T-cell (primary cell): ENCODE measurements around the gene PLCB4. TPM values are rescaled to one million over a fixed set of nuclear protein-coding genes. Genes with fewer than 3 reads are reported as not detected.
A peak's percentile ranks its signal among the peaks of the same experiment; 100 is the strongest.

ENCODE experiments used
- ATAC-seq, 4 experiments: fragments of 200-7000 bp in 3 of 4; fragments of 150-1000 bp in 1 of 4; cut with Tn5 transposase; replicated peaks in 1 of 4; 1 replicate in 3 of 4; 2 replicates in 1 of 4; pipeline ENCODE4 v1.10.0; 2021; ENCODE audit warnings: moderate library complexity in 3 of 4, mild to moderate bottlenecking in 2 of 4, moderate number of reproducible peaks in 1 of 4
- CTCF ChIA-PET, 2 donors: fragments of 300-600 bp; sonication (Branson Sonifier 250); formaldehyde crosslinking; loops; one replicate each; lab custom pipeline; 2022; ENCODE audit warnings: antibody characterized with exemption in 2 of 2; lab: Charles Lee
- POLR2A ChIA-PET, 2 donors: fragments of 300-600 bp; sonication (Branson Sonifier 250); formaldehyde crosslinking; loops; one replicate each; lab custom pipeline; 2022; ENCODE audit warnings: antibody characterized with exemption in 2 of 2; lab: Charles Lee
- DNase-seq, 35 experiments: peaks; one replicate each; pipeline versions ENCODE4 v3.0.0 to v3.0.0-alpha.2; 2013 to 2023
- H3K27ac ChIP-seq: one replicate; pipeline ENCODE4 v1.5.1; 2013; ENCODE audit warnings: low read length
- H3K27me3 ChIP-seq, 2 experiments: replicated peaks in 1 of 2; 1 replicate in 1 of 2; 2 replicates in 1 of 2; pipeline versions ENCODE4 v1.6.1 to v1.7.0; 2013; ENCODE audit warnings: low read length in 1 of 2, mixed read lengths in 1 of 2; ENCODE audit not compliant: control insufficient read depth in 2 of 2, insufficient read depth in 2 of 2; ENCODE audit errors: extremely low read depth in 1 of 2
- H3K36me3 ChIP-seq, 2 donors: 1 replicate in 1 of 2; 2 replicates in 1 of 2; pipeline versions ENCODE4 v1.6.1 to v1.7.0; 2013; ENCODE audit warnings: low read length in 1 of 2; ENCODE audit not compliant: control insufficient read depth in 2 of 2, insufficient read depth in 1 of 2; ENCODE audit errors: extremely low read depth in 1 of 2
- H3K4me1 ChIP-seq, 2 experiments: 1 replicate in 1 of 2; 2 replicates in 1 of 2; pipeline versions ENCODE4 v1.6.1 to v1.7.0; 2013; ENCODE audit warnings: low read length in 2 of 2, mixed read lengths in 1 of 2; ENCODE audit not compliant: insufficient read depth in 2 of 2, control insufficient read depth in 1 of 2; ENCODE audit errors: extremely low read depth in 1 of 2
- H3K4me3 ChIP-seq, 2 donors: 1 replicate in 1 of 2; 2 replicates in 1 of 2; pipeline versions ENCODE4 v1.5.1 to v1.7.0; 2013; ENCODE audit warnings: mild to moderate bottlenecking in 2 of 2, low read length in 1 of 2, moderate library complexity in 1 of 2; ENCODE audit not compliant: control insufficient read depth in 1 of 2; ENCODE audit errors: extremely low read depth in 1 of 2
- H3K9me3 ChIP-seq: 2 replicates; pipeline ENCODE4 v1.7.0; 2013
- H3K27ac Mint-ChIP-seq, 2 donors: one replicate each; pipeline ENCODE4 v1.8.0; 2020 to 2021; ENCODE audit warnings: mild to moderate bottlenecking in 2 of 2, mixed read lengths in 2 of 2
- H3K27me3 Mint-ChIP-seq, 2 donors: one replicate each; pipeline ENCODE4 v1.8.0; 2021 to 2022; ENCODE audit warnings: mixed read lengths in 2 of 2
- H3K36me3 Mint-ChIP-seq: one replicate; pipeline ENCODE4 v1.8.0; 2021; ENCODE audit warnings: mixed read lengths
- H3K4me1 Mint-ChIP-seq, 3 donors: one replicate each; pipeline ENCODE4 v1.8.0; 2020 to 2022; ENCODE audit warnings: mixed read lengths in 3 of 3, mild to moderate bottlenecking in 1 of 3
- H3K4me3 Mint-ChIP-seq, 3 donors: one replicate each; pipeline ENCODE4 v1.8.0; 2020 to 2022; ENCODE audit warnings: mild to moderate bottlenecking in 3 of 3, mixed read lengths in 3 of 3, moderate library complexity in 3 of 3
- H3K9me3 Mint-ChIP-seq, 3 donors: one replicate each; pipeline ENCODE4 v1.8.0; 2020 to 2022; ENCODE audit warnings: mixed read lengths in 3 of 3
- WGBS: methylation state at CpG from one replicate; pipeline ENCODE4 v1.1.5; 2013; ENCODE audit warnings: missing lambda C conversion rate; ENCODE audit not compliant: insufficient coverage; 5-methylcytosine and 5-hydroxymethylcytosine counted together
- total RNA-seq, 35 experiments: library from RNA in 6 of 35; stranded (reverse) in 6 of 35; fragments of 120-200 nt in 1 of 35; gene quantifications; one replicate each; pipeline versions ENCODE4 v1.2.1 to v1.2.4 and lab custom pipeline; 2013 to 2026

PLCB4 gene
- total RNA-seq, 5 donors from 2014 or later (not counting 1 experiment from before 2014, with no cell fraction given): 0.06 to 0.07 TPM; not detected in 3

DNA sequence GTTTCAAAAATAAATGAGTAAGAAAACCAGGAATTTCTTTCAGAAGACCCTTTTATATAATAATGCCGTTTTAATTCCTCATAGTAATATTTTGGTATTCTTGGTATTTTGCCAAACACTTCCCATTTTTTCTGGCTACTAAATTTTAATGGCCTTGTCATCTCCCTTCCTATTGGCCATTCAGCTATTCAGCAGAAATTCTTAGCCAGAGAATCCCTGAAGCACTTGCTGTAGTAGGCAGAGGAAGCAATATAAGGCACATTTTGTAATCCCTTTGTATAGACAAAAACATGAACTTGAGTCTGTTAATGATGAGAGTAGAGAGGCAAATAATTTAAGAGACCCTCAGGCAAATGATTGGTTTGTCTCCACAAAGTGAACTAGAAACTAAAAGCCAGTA, 327.1 kb downstream of the PLCB4 start:
- Histone ChIP-seq H3K27ac (no peak overlapping the region), H3K9me3 (no peaks in the 10 kb centered on the region), H3K4me3 (no peak overlapping the region), H3K4me1 (no peaks in the 10 kb centered on the region), H3K36me3 (no peaks in the 10 kb centered on the region), H3K27me3 (no peaks in the 10 kb centered on the region)
- no CpG with 5 or more reads among the region's 1 CpG for WGBS
- no peak overlapping the region for H3K27ac Mint-ChIP-seq
- H3K4me3 Mint-ChIP-seq: no peak overlapping the region
- ChIA-PET POLR2A (no interaction called here), CTCF (no interaction called here)
- H3K4me1 Mint-ChIP-seq: peaks cover 0 to 9% (median 0%) of the 10 kb centered on the region in 3 donors
- no peak for DNase-seq
- ATAC-seq: no peak
- H3K27me3 Mint-ChIP-seq: no peaks in the 10 kb centered on the region
- H3K36me3 Mint-ChIP-seq: no peaks in the 10 kb centered on the region
- no peaks in the 10 kb centered on the region for H3K9me3 Mint-ChIP-seq

DNA sequence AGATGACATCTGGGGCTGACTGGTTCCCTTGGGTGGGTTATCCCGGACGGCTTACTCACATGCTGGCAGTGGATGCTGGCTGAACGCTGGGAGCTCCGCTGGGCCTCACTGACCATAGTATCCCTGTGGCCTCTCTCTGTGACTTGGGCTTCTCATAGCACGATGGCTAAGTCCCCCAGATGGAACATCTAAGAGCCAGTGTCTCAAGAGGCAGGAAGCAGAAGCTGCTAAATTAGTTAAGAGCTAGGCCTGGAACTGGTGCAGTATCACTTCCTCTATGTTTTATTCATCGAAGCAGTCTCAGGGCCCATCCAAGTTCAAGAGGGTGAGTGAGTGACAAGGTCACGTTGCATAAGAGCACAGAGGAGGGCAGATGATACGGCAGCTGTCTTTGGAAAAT, 329.0 kb downstream of the PLCB4 start:
- 68% methylated on average over 7 of the region's 8 CpGs for WGBS
- Histone ChIP-seq H3K27ac (no peak overlapping the region), H3K4me3 (no peak overlapping the region), H3K36me3 (no peaks in the 10 kb centered on the region), H3K9me3 (no peaks in the 10 kb centered on the region), H3K4me1 (no peaks in the 10 kb centered on the region), H3K27me3 (no peaks in the 10 kb centered on the region)
- ChIA-PET CTCF (interaction anchor here in 1 of 2 donors (0.5 kb wide), 1 partner anchor 10 kb away, joined by 3 read pairs; no protein-coding TSS in a partner anchor), POLR2A (no interaction called here)
- Mint-ChIP-seq H3K27me3 (no peaks in the 10 kb centered on the region), H3K4me1 (peaks cover 0 to 1% (median 0%) of the 10 kb centered on the region in 3 donors), H3K27ac (no peak overlapping the region), H3K4me3 (no peak overlapping the region), H3K9me3 (no peaks in the 10 kb centered on the region), H3K36me3 (no peaks in the 10 kb centered on the region)
- peak in 1 of 35 experiments; percentile 15 for DNase-seq
- no peak for ATAC-seq

DNA sequence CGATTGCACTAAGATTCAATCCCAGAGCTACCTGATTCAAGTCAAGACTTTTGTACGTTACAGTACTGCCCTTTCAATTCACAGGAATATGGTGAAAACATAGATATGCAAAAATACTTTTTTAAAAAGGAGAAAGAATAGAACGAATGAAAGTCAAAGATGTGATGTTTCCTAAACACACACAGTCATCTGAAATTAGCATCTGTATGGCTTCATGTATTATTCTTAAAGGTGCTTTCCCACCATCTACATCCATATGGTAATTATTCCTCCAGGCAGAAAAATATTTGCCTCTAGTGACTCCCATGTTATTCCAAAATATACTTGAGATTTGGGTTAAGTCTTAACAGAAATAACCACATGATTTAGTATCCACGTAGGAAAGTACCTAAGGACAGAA, 330.0 kb downstream of the PLCB4 start:
- no peaks in the 10 kb centered on the region for H3K9me3 ChIP-seq
- H3K4me1 ChIP-seq: no peaks in the 10 kb centered on the region
- Mint-ChIP-seq H3K27ac (no peak overlapping the region), H3K27me3 (no peaks in the 10 kb centered on the region), H3K4me3 (no peak overlapping the region), H3K9me3 (no peaks in the 10 kb centered on the region), H3K4me1 (no peaks in the 10 kb centered on the region), H3K36me3 (no peaks in the 10 kb centered on the region)
- no peaks in the 10 kb centered on the region for H3K36me3 ChIP-seq
- WGBS: no CpG with 5 or more reads among the region's 4 CpGs
- ChIA-PET POLR2A (no interaction called here), CTCF (interaction anchor here in 1 of 2 donors (0.8 kb wide), 1 partner anchor 8 kb away, joined by 3 read pairs; no protein-coding TSS in a partner anchor)
- no peak overlapping the region for H3K27ac ChIP-seq
- ATAC-seq (no peak), DNase-seq (no peak)
- H3K27me3 ChIP-seq: no peaks in the 10 kb centered on the region
- no peak overlapping the region for H3K4me3 ChIP-seq

DNA sequence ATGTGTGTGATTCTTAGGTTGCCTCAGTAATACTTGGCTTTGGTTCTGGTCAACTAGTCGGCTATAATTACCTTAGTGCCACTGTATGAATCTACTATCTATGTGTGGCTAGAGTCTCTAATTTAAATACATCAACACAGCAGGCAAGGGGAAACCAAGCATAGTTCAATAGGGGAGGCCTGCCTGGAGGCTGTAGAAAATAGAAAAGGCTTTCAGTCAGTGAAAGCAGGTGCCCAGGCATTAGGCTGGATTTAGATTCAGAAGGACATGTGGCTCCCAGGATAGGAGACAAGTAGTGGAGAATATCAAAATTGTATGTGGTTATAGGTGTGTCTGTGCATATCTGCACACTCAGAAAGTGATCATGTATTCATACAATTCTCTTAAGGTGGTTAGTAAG, 330.4 kb downstream of the PLCB4 start:
- POLR2A ChIA-PET: no interaction called here
- Mint-ChIP-seq H3K27me3 (no peaks in the 10 kb centered on the region), H3K4me3 (no peak overlapping the region), H3K4me1 (no peaks in the 10 kb centered on the region), H3K27ac (no peak overlapping the region), H3K36me3 (no peaks in the 10 kb centered on the region), H3K9me3 (no peaks in the 10 kb centered on the region)
- Histone ChIP-seq H3K4me1 (no peaks in the 10 kb centered on the region), H3K27me3 (no peaks in the 10 kb centered on the region), H3K36me3 (no peaks in the 10 kb centered on the region), H3K9me3 (no peaks in the 10 kb centered on the region), H3K4me3 (no peak overlapping the region), H3K27ac (no peak overlapping the region)
- CTCF ChIA-PET: no interaction called here
- no peak for DNase-seq
- no CpG with 5 or more reads among the region's 1 CpG for whole genome bisulfite sequencing
- no peak for ATAC-seq

DNA sequence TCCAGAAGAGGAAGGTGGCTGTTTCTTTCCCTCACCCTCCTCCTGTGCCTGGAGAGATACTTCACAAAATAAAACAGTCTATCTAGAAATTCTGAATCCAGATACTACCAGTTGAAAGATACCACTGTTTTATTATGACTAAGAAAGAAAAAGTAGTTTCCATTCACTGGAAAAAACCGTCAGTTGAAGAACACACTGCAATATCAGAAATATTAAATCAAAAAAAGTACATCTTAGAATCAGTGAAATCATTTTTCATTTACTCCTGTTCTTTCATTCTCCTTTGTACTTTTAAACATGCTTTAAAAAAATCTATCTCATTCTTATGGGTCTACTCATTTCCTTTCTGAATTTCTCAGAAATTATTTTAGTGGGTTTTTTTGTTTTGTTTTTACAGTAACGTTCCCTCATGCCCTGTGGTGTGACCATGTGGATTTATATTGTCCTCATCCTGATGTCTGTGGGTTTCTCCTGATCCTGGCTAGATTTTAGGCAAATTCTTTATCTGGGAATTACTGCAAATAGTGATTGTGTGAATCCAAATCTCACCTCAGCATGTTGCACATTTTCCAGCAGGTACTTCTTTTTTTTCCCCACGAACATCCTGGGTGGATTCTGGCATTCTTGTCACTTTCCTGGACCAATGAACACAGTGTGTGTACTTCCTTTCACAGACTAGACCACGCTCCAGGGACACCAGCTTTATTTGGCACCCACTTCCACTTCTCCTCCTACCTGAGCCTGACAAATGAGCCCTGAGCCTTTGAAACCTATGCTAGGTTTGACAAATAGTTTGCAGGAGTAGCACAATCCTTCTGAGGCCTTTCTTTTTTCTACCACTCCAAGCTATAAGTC, 331.5 kb downstream of the PLCB4 start:
- ATAC-seq (no peak), DNase-seq (no peak)
- ChIA-PET CTCF (interaction anchor here in 1 of 2 donors (0.6 kb wide), 1 partner anchor 831 kb away, joined by 6 read pairs; no protein-coding TSS in a partner anchor), POLR2A (no interaction called here)
- Histone ChIP-seq H3K36me3 (no peaks in the 10 kb centered on the region), H3K4me1 (no peaks in the 10 kb centered on the region), H3K4me3 (no peak overlapping the region), H3K27me3 (no peaks in the 10 kb centered on the region), H3K9me3 (no peaks in the 10 kb centered on the region), H3K27ac (no peak overlapping the region)
- Mint-ChIP-seq H3K9me3 (no peaks in the 10 kb centered on the region), H3K4me1 (no peaks in the 10 kb centered on the region), H3K4me3 (no peak overlapping the region), H3K27me3 (no peaks in the 10 kb centered on the region), H3K36me3 (no peaks in the 10 kb centered on the region), H3K27ac (no peak overlapping the region)
- 41% methylated on average over 2 of the region's 4 CpGs for WGBS

DNA sequence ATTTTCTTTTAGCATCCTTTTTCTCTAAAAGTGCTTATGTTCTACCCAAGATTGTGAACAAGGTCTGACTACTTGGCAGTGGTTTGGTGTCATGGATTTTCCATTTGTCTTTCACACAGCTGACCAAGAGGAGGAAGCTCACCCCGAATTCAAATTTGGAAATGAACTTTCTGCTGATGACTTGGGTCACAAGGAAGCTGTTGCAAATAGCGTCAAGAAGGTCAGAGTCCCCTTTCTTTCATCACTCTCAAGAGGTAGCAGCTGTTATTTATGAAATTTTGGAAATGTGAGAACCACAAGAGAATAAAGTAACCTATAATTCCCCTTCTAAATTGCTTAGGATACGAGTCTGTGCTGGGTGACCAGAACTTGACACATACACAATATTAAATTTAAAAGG, 332.5 kb downstream of the PLCB4 start:
- H3K9me3 Mint-ChIP-seq: no peaks in the 10 kb centered on the region
- no peak overlapping the region for H3K4me3 ChIP-seq
- ChIA-PET CTCF (no interaction called here), POLR2A (no interaction called here)
- no peak overlapping the region for H3K27ac Mint-ChIP-seq
- no peak overlapping the region for H3K27ac ChIP-seq
- no peaks in the 10 kb centered on the region for H3K4me1 ChIP-seq
- no peaks in the 10 kb centered on the region for H3K36me3 ChIP-seq
- no peaks in the 10 kb centered on the region for H3K27me3 ChIP-seq
- no peak overlapping the region for H3K4me3 Mint-ChIP-seq
- H3K9me3 ChIP-seq: no peaks in the 10 kb centered on the region
- H3K4me1 Mint-ChIP-seq: no peaks in the 10 kb centered on the region
- H3K27me3 Mint-ChIP-seq: no peaks in the 10 kb centered on the region
- no CpG with 5 or more reads among the region's 3 CpGs for WGBS
- no peak for ATAC-seq
- no peaks in the 10 kb centered on the region for H3K36me3 Mint-ChIP-seq
- no peak for DNase-seq
